WTC11 (cell line): ENCODE data around the gene SLC15A4. TPM values are rescaled to one million over a fixed set of nuclear protein-coding genes. Genes with fewer than 3 reads are reported as not detected.

Source experiments
- ATAC-seq: fragments of 200-7000 bp; cut with Tn5 transposase; 2 replicates; pipeline ENCODE4 v1.10.0; 2021; ENCODE audit warnings: mild to moderate bottlenecking, moderate library complexity
- CTCF ChIA-PET: fragments of 300-600 bp; sonication (Branson Sonifier 250); formaldehyde crosslinking; loops from one replicate; lab custom pipeline; 2021; ENCODE audit warnings: antibody characterized with exemption; lab: Charles Lee
- POLR2A ChIA-PET: fragments of 350-600 bp; sonication (Branson Sonifier 250); formaldehyde crosslinking; loops from one replicate; lab custom pipeline; 2021; ENCODE audit warnings: antibody characterized with exemption; lab: Charles Lee
- DNase-seq: peaks from one replicate; pipeline ENCODE4 v3.0.0; 2021; ENCODE audit warnings: low spot score
- H3K27ac Mint-ChIP-seq: 2 replicates; pipeline ENCODE4 v1.8.0; 2021; ENCODE audit warnings: mixed read lengths
- H3K27me3 Mint-ChIP-seq: 2 replicates; pipeline ENCODE4 v1.8.0; 2021; ENCODE audit warnings: low read depth, mild to moderate bottlenecking, moderate library complexity, mixed read lengths
- H3K36me3 Mint-ChIP-seq: 2 replicates; pipeline ENCODE4 v1.8.0; 2021; ENCODE audit warnings: mixed read lengths
- H3K4me1 Mint-ChIP-seq: 2 replicates; pipeline ENCODE4 v1.8.0; 2022; ENCODE audit warnings: mixed read lengths
- H3K4me3 Mint-ChIP-seq: 2 replicates; pipeline ENCODE4 v1.8.0; 2021; ENCODE audit warnings: mild to moderate bottlenecking, moderate library complexity, mixed read lengths
- H3K9me3 Mint-ChIP-seq: 2 replicates; pipeline ENCODE4 v1.8.0; 2021; ENCODE audit warnings: mixed read lengths
- ATF6 ChIP-seq: sonication (generic); formaldehyde crosslinking; IDR thresholded peaks from 2 replicates; pipeline ENCODE4 v1.8.1; 2023; ENCODE audit warnings: mild to moderate bottlenecking, missing genetic modification reagents
- CREB1 ChIP-seq: sonication (generic); formaldehyde crosslinking; IDR thresholded peaks from 2 replicates; pipeline ENCODE4 v1.8.0; 2023; ENCODE audit warnings: mild to moderate bottlenecking, missing genetic modification reagents
- FOXP4 ChIP-seq: sonication (generic); formaldehyde crosslinking; IDR thresholded peaks from 2 replicates; pipeline ENCODE4 v1.8.0; 2022; ENCODE audit warnings: mild to moderate bottlenecking, missing genetic modification reagents
- GRHL2 ChIP-seq: fragments of 250-450 bp; sonication (Bioruptor Pico); IDR thresholded peaks from 2 replicates; pipeline ENCODE4 v1.8.0; 2022; ENCODE audit warnings: mild to moderate bottlenecking, moderate library complexity; ENCODE audit not compliant: insufficient replicate concordance, severe bottlenecking
- HMGXB4 ChIP-seq: sonication (generic); formaldehyde crosslinking; IDR thresholded peaks from 2 replicates; pipeline ENCODE4 v1.8.1; 2023; ENCODE audit warnings: mild to moderate bottlenecking, moderate library complexity, missing genetic modification reagents
- NFATC4 ChIP-seq: fragments of 250-450 bp; sonication (Bioruptor Pico); IDR thresholded peaks from 2 replicates; pipeline ENCODE4 v1.9.0; 2021; ENCODE audit warnings: mild to moderate bottlenecking
- NR1H2 ChIP-seq: sonication (generic); formaldehyde crosslinking; IDR thresholded peaks from 2 replicates; pipeline ENCODE4 v1.9.0; 2021; ENCODE audit warnings: mild to moderate bottlenecking, moderate library complexity, missing genetic modification reagents
- NR3C1 ChIP-seq: sonication (generic); formaldehyde crosslinking; conservative IDR thresholded peaks from 2 replicates; pipeline ENCODE4 v1.8.1; 2023; ENCODE audit warnings: low read depth, mild to moderate bottlenecking, missing genetic modification reagents
- PRRX2 ChIP-seq: fragments of 250-450 bp; sonication (Bioruptor Pico); IDR thresholded peaks from 2 replicates; pipeline ENCODE4 v1.8.0; 2021; ENCODE audit warnings: mild to moderate bottlenecking
- RELA ChIP-seq: sonication (generic); formaldehyde crosslinking; IDR thresholded peaks from 2 replicates; pipeline ENCODE4 v1.8.1; 2022; ENCODE audit warnings: missing genetic modification reagents, mild to moderate bottlenecking, borderline replicate concordance
- SP1 ChIP-seq: sonication (generic); formaldehyde crosslinking; conservative IDR thresholded peaks from 2 replicates; pipeline ENCODE4 v1.8.1; 2022; ENCODE audit warnings: missing genetic modification reagents
- STAT6 ChIP-seq: sonication (generic); formaldehyde crosslinking; conservative IDR thresholded peaks from 2 replicates; pipeline ENCODE4 v1.8.1; 2023; ENCODE audit warnings: mild to moderate bottlenecking, low read depth, missing genetic modification reagents, moderate library complexity
- USF1 ChIP-seq: sonication (generic); formaldehyde crosslinking; IDR thresholded peaks from 2 replicates; pipeline ENCODE4 v1.8.0; 2022; ENCODE audit warnings: mild to moderate bottlenecking, missing genetic modification reagents
- ZNF425 ChIP-seq: fragments of 250-450 bp; sonication (Bioruptor Pico); conservative IDR thresholded peaks from 2 replicates; pipeline ENCODE4 v1.9.0; 2021; ENCODE audit warnings: mild to moderate bottlenecking
- ZNF532 ChIP-seq: fragments of 250-450 bp; sonication (Bioruptor Pico); IDR thresholded peaks from 2 replicates; pipeline ENCODE4 v1.9.0; 2021; ENCODE audit warnings: mild to moderate bottlenecking, borderline replicate concordance
- total RNA-seq: library from RNA; stranded (reverse); gene quantifications from 3 replicates; pipeline ENCODE4 v1.2.3, GENCODE V29; 2021

SLC15A4 gene
- total RNA-seq, 1 experiment from 2014 or later: 6.4 TPM

- POLR2A ChIA-PET: no interaction called here
- CTCF ChIA-PET: no interaction called here
- Mint-ChIP-seq H3K4me1 (peaks cover 11% of the 10 kb centered on the region), H3K9me3 (peaks cover 53% of the 10 kb centered on the region), H3K4me3 (no peak overlapping the region), H3K27me3 (peaks cover 4% of the 10 kb centered on the region), H3K27ac (no peak overlapping the region), H3K36me3 (peaks cover 63% of the 10 kb centered on the region)
- no peak for TF ChIP-seq USF1 (CRISPR knock-in tag)
- TF ChIP-seq HMGXB4 (CRISPR knock-in tag): no peak
- no peak for TF ChIP-seq CREB1 (CRISPR knock-in tag)
- no peak for TF ChIP-seq NR3C1 (CRISPR knock-in tag)
- no peak for TF ChIP-seq FOXP4
- no peak for TF ChIP-seq PRRX2 (CRISPR knock-in tag)
- TF ChIP-seq STAT6 (CRISPR knock-in tag): no peak
- TF ChIP-seq RELA (CRISPR knock-in tag): no peak
- no peak for TF ChIP-seq SP1 (CRISPR knock-in tag)
- ATAC-seq (no peak), DNase-seq (no peak)
Observed at GRCh38 chr12:128815779-128816642, 7.7 kb downstream of the SLC15A4 start.

GRCh38 chr12:128814411-128815261 lies 9.1 kb downstream of the SLC15A4 start:
- H3K4me1 Mint-ChIP-seq: peaks cover 8% of the 10 kb centered on the region
- peaks cover 48% of the 10 kb centered on the region for H3K9me3 Mint-ChIP-seq
- H3K27ac Mint-ChIP-seq: no peak overlapping the region
- peaks cover 4% of the 10 kb centered on the region for H3K27me3 Mint-ChIP-seq
- ChIA-PET CTCF (no interaction called here), POLR2A (no interaction called here)
- peaks cover 64% of the 10 kb centered on the region for H3K36me3 Mint-ChIP-seq
- ATAC-seq (no peak), DNase-seq (no peak)
- no peak overlapping the region for H3K4me3 Mint-ChIP-seq
- no peak for TF ChIP-seq NFATC4 (CRISPR knock-in tag)
- TF ChIP-seq GRHL2 (CRISPR knock-in tag): no peak
- no peak for TF ChIP-seq ATF6 (CRISPR knock-in tag)
- no peak for TF ChIP-seq NR1H2 (CRISPR knock-in tag)
- no peak for TF ChIP-seq ZNF425 (CRISPR knock-in tag)
- no peak for TF ChIP-seq ZNF532 (CRISPR knock-in tag)
